ENCODE measurements around the gene MAPKAPK2.
A peak's percentile ranks its signal among the peaks of the same experiment; 100 is the strongest.

The MAPKAPK2 gene

DNA sequence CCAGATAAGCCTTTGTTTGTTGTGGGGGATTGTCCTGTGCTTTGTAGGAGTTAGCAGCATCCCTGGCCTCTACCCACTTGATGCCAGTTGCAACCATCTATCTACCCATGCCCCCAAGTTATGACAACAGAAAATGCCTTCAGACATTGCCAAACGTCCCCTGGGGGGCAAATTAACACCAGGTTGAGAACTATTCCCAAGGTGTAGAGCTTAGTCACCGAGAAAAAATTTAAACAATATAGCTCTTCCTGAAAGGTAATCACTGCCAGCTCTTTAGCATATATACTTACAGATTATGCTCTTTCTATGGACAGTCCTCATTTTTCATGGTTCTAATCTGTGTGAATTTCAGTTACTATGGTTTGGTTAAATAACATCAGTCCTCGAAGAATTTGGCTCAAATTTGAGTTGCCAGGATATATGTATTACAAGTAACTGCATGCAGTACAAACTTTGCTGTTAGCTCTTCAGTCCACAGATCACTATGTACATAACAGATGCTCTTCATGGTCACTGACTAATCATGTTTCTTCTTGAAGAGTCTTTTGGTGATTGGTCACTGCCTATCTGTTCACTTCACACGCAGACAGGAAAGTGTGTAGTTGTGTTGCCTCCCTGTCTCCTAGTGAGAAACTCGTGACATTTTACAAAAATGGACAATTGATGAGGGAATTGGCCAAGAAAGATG, 25.2 kb downstream of the MAPKAPK2 start:
- H3K27ac Mint-ChIP-seq: no peak overlapping the region
- H3K4me1 Mint-ChIP-seq: peaks cover 86% of the 10 kb centered on the region
- H3K4me3 Mint-ChIP-seq: no peak overlapping the region
- no peaks in the 10 kb centered on the region for H3K27me3 Mint-ChIP-seq
- peaks cover 7% of the 10 kb centered on the region for H3K36me3 Mint-ChIP-seq (ENCODE audit: low read depth)
- no peak for DNase-seq
- no peak for ATAC-seq
- H3K9me3 Mint-ChIP-seq: no peaks in the 10 kb centered on the region

DNA sequence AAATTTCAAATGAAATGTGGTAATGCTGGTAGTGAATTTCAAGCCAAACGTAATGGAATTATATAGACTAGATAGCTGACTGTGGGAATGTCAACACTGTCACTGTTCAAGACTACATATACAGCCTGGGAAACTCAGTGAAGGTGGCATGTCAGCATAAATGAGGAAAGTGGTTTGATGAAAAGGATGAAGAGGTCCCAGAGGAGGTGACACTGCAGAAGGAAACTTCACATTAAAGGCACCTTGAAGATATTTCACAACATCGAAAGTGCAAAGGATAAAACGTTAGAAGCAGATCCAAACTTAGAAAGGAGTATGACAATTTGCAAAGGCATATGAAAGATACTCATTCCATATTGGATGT, 25.7 kb downstream of the MAPKAPK2 start:
- no peak overlapping the region for H3K27ac Mint-ChIP-seq
- H3K9me3 Mint-ChIP-seq: no peaks in the 10 kb centered on the region
- peaks cover 86% of the 10 kb centered on the region for H3K4me1 Mint-ChIP-seq
- peaks cover 7% of the 10 kb centered on the region for H3K36me3 Mint-ChIP-seq (ENCODE audit: low read depth)
- DNase-seq: no peak
- no peak overlapping the region for H3K4me3 Mint-ChIP-seq
- H3K27me3 Mint-ChIP-seq: no peaks in the 10 kb centered on the region
- no peak for ATAC-seq

DNA sequence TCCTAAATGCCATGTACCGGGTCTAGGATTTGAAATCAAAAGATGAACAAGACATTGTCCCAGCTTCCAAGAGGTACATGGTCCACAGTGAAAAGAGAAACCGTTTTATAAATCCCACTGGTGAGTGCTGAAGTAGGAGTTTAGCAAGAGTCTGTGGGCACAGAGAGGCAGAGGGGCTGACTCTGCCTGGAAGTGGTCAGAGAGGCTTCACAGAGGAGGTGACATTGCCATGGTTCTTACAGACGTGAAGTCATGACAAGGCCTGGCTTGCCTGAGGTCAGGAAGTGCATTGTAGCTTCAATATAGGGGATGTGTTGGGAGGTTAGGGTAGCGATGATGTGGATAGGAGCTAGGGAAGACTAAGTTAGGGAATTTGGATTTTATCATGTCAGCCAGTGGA, 28.4 kb downstream of the MAPKAPK2 start:
- Mint-ChIP-seq H3K27me3 (no peaks in the 10 kb centered on the region), H3K36me3 (ENCODE audit: low read depth) (peaks cover 7% of the 10 kb centered on the region), H3K4me1 (peaks cover 86% of the 10 kb centered on the region), H3K4me3 (no peak overlapping the region), H3K9me3 (no peaks in the 10 kb centered on the region), H3K27ac (peak overlapping the region; percentile 28)
- ATAC-seq: peak; percentile 62
- DNase-seq: no peak

DNA sequence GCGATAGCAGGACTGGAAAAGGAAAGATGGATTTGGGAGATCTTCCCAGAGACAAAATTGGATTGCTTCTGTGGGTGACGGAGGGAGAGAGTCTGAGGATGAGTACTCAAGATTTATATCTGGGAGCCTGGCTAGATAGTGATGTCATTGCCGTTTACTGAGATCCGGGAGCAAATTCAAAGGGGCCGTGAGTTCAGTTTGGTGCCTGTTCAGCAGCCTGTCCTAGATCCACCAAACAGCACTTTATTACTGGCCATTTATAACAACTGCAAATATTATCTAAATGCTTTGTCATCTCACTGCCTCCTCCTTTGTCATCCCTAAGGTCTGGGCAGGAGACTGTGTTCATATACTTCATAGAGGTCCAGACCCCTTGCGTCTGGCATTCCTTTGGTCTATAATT, 29.2 kb downstream of the MAPKAPK2 start:
- peak overlapping the region; percentile 49 for H3K27ac Mint-ChIP-seq
- H3K4me1 Mint-ChIP-seq: peaks cover 83% of the 10 kb centered on the region
- ATAC-seq (no peak), DNase-seq (no peak)
- H3K9me3 Mint-ChIP-seq: no peaks in the 10 kb centered on the region
- H3K36me3 Mint-ChIP-seq (ENCODE audit: low read depth): peaks cover 7% of the 10 kb centered on the region
- no peak overlapping the region for H3K4me3 Mint-ChIP-seq
- no peaks in the 10 kb centered on the region for H3K27me3 Mint-ChIP-seq

DNA sequence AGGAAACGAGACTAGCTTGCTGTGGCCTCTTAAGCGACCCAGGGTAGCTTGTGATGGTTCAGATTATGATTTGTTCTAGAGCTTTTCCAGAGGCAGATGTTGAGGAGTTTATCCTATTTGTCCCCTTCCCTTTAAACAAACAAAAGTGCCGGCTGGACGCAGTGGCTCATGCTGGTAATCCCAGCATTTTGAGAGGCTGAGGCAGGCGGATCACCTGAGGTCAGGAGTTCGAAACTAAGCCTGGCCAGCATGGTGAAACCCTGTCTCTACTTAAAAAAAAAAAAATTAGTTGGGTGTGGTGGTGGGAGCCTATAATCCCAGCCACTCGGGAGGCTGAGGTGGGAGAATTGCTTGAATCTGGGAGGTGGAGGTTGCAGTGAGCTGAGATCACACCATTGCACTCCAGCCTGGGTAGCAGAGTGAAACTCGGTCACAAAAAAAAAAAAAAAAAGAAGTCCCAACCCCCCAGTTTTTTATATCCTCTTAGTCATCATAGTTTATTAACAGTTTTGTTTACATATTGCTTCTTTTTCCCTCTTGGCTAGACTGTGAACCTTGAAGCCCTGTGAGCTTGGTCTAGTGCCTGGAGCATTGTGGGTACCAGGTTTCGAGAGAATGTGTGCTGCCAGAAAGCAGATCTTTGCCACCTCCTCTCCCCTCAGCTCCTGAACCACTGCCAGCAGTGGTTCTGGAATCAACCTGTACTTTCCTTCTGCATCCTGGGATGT, 29.8 kb downstream of the MAPKAPK2 start:
- ATAC-seq: no peak
- peaks cover 7% of the 10 kb centered on the region for H3K36me3 Mint-ChIP-seq (ENCODE audit: low read depth)
- H3K27ac Mint-ChIP-seq: peak overlapping the region; percentile 74
- H3K4me3 Mint-ChIP-seq: no peak overlapping the region
- peaks cover 83% of the 10 kb centered on the region for H3K4me1 Mint-ChIP-seq
- no peaks in the 10 kb centered on the region for H3K9me3 Mint-ChIP-seq
- no peak for DNase-seq
- H3K27me3 Mint-ChIP-seq: no peaks in the 10 kb centered on the region

DNA sequence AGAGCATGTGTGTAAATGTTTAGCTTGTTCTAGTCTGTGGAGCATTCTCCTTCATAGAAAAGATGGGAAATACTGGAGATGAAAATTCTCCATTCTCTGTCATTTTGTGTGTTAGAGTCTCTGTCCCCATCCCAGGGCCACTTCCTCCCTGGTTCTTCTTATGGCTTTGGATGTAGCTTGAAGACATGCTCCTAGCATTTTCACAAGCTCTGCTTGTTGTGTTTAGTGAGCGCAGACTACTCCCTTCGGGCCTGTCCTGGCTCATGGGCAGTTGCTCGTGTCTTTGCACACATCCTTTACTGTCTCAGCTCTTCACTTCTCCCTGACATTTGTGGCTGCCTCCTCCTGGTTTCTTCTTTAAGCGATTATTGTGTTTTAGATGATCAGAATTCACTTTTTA, 30.4 kb downstream of the MAPKAPK2 start:
- peak overlapping the region; percentile 74 for H3K27ac Mint-ChIP-seq

DNA sequence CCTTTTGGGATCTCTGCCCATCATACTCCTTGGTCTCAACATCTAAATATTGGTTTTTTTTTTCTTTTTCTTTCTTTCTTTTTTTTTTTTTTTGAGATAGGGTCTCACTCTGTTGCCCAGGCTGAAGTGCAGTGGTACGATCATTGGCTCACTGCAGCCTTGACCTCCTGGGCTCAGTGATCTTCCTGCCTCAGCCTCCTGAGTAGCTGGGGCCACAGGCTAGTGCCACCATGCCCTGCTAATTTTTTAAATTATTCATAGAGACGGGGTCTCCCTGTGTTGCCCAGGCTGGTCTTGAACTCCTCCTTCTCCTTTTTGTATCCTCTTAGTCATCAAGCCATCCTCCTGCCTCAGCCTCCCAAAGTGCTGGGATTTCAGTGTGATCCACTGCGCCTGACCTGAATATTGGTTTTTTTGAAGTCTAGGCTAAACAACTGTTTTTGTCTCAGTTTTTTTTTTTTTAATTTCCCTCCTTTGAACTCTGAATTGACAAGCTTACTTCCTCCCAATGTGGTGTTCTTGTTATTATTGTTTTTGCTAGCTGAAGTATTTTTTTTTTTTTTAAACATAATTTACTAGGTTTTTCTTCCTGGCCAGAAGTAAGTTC, 30.9 kb downstream of the MAPKAPK2 start:
- H3K36me3 Mint-ChIP-seq (ENCODE audit: low read depth): peaks cover 2% of the 10 kb centered on the region
- H3K4me3 Mint-ChIP-seq: no peak overlapping the region
- DNase-seq: no peak

More for the DNA sequence above, 30.4 kb downstream of the MAPKAPK2 start:
- no peaks in the 10 kb centered on the region for H3K27me3 Mint-ChIP-seq
- no peak overlapping the region for H3K4me3 Mint-ChIP-seq
- ATAC-seq: no peak
- H3K4me1 Mint-ChIP-seq: peaks cover 82% of the 10 kb centered on the region
- no peak for DNase-seq
- no peaks in the 10 kb centered on the region for H3K9me3 Mint-ChIP-seq
- peaks cover 7% of the 10 kb centered on the region for H3K36me3 Mint-ChIP-seq (ENCODE audit: low read depth)

DNA sequence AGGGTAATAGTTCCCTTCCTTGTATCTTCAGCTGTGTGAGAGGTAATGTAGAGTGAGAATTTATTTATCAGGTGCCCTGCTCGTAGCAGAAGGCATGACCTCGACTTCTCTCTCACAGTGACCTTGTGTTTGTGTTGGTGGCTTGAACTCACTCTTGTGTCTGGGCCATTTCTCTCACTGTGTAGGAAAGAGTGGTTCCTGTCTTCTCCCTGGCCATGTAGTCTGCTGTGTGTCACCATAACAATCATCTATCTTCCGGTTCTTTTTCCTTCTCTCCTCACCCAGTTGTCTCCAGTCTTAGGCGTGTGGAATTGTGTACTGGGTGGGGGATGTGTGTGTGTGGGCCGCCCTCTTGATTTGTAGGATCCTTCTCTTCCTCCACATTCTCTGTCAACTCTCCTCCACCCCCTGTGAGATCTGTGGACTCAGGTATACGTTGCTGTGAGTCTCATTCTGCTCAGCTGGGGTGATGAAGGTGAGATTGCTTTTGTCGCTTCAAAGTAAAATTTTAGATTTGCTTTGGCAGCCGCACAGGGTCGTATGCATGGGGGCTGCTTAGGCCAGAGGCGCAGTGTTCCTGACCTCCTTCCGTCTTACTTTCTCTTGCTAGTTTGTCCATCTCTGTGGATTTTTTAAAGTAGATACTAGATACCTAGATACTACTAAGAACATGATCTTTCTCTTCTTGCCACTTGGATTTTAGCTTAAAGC, 31.6 kb downstream of the MAPKAPK2 start:
- H3K9me3 Mint-ChIP-seq: no peaks in the 10 kb centered on the region
- peak overlapping the region; percentile 36 for H3K4me3 Mint-ChIP-seq
- DNase-seq: no peak
- peak; percentile 18 for ATAC-seq
- H3K27me3 Mint-ChIP-seq: no peaks in the 10 kb centered on the region
- peak overlapping the region; percentile 75 for H3K27ac Mint-ChIP-seq
- H3K4me1 Mint-ChIP-seq: peaks cover 86% of the 10 kb centered on the region
- peaks cover 2% of the 10 kb centered on the region for H3K36me3 Mint-ChIP-seq (ENCODE audit: low read depth)

More for the DNA sequence above, 30.9 kb downstream of the MAPKAPK2 start:
- H3K9me3 Mint-ChIP-seq: no peaks in the 10 kb centered on the region
- H3K27me3 Mint-ChIP-seq: no peaks in the 10 kb centered on the region
- peak overlapping the region; percentile 75 for H3K27ac Mint-ChIP-seq
- no peak for ATAC-seq
- H3K4me1 Mint-ChIP-seq: peaks cover 79% of the 10 kb centered on the region

DNA sequence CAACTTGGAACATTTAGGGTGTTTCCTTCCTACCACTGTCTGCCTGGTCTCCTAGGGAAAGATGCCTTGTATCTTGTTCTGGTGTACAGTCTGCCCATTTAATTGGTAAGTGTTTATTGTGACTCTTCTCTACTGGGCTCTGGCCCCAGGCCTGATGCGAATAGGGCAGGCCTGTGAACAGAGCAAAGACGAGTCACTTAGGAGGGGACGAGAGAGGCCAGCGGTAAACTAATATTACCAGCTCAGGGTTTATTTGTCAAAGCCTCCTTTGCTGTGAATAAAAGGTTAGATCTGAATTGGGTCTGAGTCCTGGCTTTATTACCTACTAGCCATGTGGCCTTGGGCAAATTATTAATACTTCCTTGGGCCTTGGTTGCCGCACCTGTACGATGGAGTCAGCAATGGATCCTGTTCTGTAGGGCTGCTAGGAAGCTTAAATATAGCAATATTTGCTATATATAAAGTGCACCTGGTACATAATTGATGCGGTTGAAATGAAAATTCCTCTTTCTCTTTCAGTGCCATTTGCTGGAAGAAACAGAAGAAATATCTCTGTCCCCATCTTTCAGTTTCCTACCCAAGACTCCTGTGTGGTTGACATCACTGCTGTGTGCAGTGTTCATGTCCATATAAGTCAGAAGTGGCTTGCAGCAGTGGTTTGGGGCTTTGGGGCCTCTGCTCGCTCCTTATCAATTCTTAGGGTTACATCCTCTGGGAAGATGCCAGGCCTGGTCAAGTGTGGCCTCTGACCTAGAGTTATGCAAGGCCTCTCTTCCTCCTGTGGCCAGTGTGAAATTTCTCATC, 32.4 kb downstream of the MAPKAPK2 start:
- Mint-ChIP-seq H3K27me3 (no peaks in the 10 kb centered on the region), H3K4me1 (peaks cover 86% of the 10 kb centered on the region), H3K4me3 (peak overlapping the region; percentile 36), H3K36me3 (ENCODE audit: low read depth) (no peaks in the 10 kb centered on the region), H3K27ac (peak overlapping the region; percentile 75), H3K9me3 (no peaks in the 10 kb centered on the region)
- DNase-seq: no peak
- peak; percentile 81 for ATAC-seq

DNA sequence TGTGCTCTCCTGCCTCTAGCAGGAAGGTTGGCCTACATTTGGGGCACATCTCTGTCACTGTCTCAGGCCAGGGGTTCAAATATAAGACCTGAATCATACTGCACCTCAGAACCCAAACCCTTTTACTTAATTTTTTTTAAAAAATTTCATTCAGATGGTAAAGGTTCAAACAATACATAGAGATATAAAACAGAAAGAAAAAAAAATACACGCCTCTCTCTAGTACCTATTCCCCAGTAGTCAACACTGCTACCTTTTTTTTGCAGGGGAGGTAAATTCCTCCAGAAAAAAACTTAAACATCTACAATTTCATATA, 32.9 kb downstream of the MAPKAPK2 start:
- Mint-ChIP-seq H3K27me3 (no peaks in the 10 kb centered on the region), H3K4me3 (no peak overlapping the region), H3K9me3 (no peaks in the 10 kb centered on the region), H3K27ac (peak overlapping the region; percentile 75), H3K36me3 (ENCODE audit: low read depth) (no peaks in the 10 kb centered on the region), H3K4me1 (peaks cover 83% of the 10 kb centered on the region)
- DNase-seq: no peak
- no peak for ATAC-seq

DNA sequence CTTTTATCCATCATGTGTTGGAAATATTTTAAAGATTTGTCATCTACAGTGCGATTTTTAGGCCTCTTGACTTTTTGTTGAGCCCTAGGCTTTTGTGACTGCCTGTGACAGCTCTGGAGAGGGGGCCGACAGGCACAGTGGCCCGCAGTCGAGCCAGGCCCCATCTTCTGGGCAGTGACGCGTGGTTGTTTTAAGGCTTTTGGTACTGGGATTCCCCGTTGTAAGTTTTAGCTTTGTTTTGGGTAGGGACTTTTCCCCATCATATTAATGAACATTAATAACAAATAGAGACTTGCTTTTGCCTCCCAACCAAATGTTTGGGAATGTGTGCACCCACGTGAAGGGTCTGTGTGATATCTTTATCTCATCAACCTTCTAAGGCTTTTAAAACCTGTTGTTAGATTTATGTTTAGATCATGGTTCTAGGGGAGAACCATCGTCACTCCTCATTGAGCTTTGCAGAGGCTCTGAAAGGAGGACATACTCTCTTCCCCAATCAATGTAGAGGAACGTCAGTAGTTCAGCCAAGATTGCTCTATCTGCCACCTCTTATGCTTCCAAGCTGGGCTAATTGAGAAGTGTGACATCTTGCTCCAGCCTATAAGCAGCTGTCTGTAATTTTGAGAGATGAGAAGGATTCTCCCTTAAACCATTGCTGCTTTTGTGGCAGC, 34.6 kb downstream of the MAPKAPK2 start:
- Mint-ChIP-seq H3K4me1 (peaks cover 79% of the 10 kb centered on the region), H3K27ac (no peak overlapping the region), H3K9me3 (no peaks in the 10 kb centered on the region), H3K4me3 (no peak overlapping the region), H3K27me3 (no peaks in the 10 kb centered on the region), H3K36me3 (ENCODE audit: low read depth) (no peaks in the 10 kb centered on the region)
- ATAC-seq (no peak), DNase-seq (no peak)

DNA sequence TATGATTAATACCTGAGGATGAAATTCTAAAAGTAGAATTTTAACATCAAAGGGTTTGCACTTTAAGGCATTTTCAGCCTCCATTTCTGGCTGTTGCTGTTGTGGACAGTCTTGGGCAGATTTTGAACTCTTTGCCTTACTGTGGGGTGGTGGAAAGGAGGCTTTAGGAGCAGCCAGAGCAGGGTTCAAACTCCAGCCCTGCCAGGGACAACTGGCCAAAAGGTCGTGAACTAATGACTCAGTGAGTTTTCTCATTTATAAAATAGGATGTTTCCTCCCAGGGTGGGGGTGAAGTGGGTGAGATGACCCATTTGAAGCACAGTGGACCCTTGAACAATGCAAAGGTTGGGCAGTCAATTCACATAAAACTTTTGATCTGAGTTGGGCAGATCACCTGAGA, 36.7 kb downstream of the MAPKAPK2 start:
- peaks cover 78% of the 10 kb centered on the region for H3K4me1 Mint-ChIP-seq
- ATAC-seq: no peak
- no peaks in the 10 kb centered on the region for H3K9me3 Mint-ChIP-seq
- no peaks in the 10 kb centered on the region for H3K36me3 Mint-ChIP-seq (ENCODE audit: low read depth)
- peak overlapping the region; percentile 16 for H3K27ac Mint-ChIP-seq
- no peaks in the 10 kb centered on the region for H3K27me3 Mint-ChIP-seq
- DNase-seq: no peak
- no peak overlapping the region for H3K4me3 Mint-ChIP-seq

DNA sequence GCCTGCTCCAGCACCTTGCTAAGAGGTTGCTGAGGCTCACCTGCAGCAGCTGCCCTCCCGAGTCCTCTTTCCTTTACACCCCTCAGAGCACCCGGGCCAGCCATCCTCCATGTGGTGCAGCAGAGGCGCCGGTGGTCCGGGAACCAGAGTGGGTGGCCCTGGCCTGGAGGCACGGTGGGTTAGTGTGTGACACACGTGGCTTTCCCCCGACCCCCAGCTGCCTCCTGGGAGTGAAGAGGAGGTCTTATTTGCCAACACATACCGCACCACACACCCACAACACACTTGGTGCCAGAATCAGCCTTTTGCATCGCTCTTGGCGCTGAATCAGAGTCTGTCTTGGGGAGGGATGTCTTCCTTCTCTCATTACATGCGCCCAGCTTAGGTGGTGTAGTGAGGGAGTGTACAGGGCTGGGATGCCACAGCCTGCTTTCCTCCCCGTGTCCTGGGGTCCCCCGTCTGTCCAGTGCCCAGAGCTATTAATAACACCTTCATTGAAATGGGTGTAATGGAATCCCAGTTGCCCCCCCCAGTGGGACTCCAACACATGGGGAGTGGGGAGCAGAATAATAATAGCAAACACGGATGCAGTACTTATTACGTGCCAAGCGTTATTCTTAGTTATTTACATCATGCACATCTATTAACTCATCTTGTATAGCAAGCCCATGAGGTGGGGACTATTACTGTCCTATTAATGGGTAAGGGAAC, 38.2 kb downstream of the MAPKAPK2 start:
- H3K4me3 Mint-ChIP-seq: no peak overlapping the region
- H3K36me3 Mint-ChIP-seq (ENCODE audit: low read depth): no peaks in the 10 kb centered on the region
- no peaks in the 10 kb centered on the region for H3K27me3 Mint-ChIP-seq
- ATAC-seq (peak; percentile 14), DNase-seq (no peak)
- peaks cover 71% of the 10 kb centered on the region for H3K4me1 Mint-ChIP-seq
- H3K9me3 Mint-ChIP-seq: no peaks in the 10 kb centered on the region
- no peak overlapping the region for H3K27ac Mint-ChIP-seq
